Mesenteric fat pad (tissue), 1 donor: ENCODE measurements around the gene ICAM4. TPM values are rescaled to one million over a fixed set of nuclear protein-coding genes. Genes with fewer than 3 reads are reported as not detected.
"Not testable (repeated sequence)": the region's sequence is repeated elsewhere in the genome, so short reads cannot be mapped to it uniquely, and the experiment has no call there.

ENCODE experiments used
- DNase-seq: peaks from one replicate; pipeline ENCODE4 v3.0.0-alpha.2; 2020; ENCODE audit warnings: low spot score
- long read RNA-seq: library from polyadenylated mRNA; unstranded; transcript quantifications from one replicate; pipeline ENCODE4 v2.0.0, GENCODE V29; 2020
- total RNA-seq: library from RNA; stranded (reverse); fragmentation: NEBNext Ultra II Directional; extraction: Animal tissue kit (Norgen Biotek cat#: 25700); gene quantifications from one replicate; pipeline ENCODE4 v1.2.1, GENCODE V29; 2021
- donor health status: DM: yes; HTN: yes; CAD: no.

Gene ICAM4
- total RNA-seq: 2.3 TPM
- long read RNA-seq, partial matches to known transcripts: 0 of 2 reads
- long read RNA-seq, other reads (novel, unspliced or antisense): 0 of 2 reads

- no peak for DNase-seq
These were observed at the start of gene ICAM4 for GRCh38 chr19:10286803-10287737. Gene ICAM4, plus strand, starts transcription at chr19:10286955. Its CDS starts 58 bp downstream, at chr19:10287013.

GRCh38 chr19:10237702-10238101 is 49.1 kb upstream of the ICAM4 start:
- no peak for DNase-seq

DNA sequence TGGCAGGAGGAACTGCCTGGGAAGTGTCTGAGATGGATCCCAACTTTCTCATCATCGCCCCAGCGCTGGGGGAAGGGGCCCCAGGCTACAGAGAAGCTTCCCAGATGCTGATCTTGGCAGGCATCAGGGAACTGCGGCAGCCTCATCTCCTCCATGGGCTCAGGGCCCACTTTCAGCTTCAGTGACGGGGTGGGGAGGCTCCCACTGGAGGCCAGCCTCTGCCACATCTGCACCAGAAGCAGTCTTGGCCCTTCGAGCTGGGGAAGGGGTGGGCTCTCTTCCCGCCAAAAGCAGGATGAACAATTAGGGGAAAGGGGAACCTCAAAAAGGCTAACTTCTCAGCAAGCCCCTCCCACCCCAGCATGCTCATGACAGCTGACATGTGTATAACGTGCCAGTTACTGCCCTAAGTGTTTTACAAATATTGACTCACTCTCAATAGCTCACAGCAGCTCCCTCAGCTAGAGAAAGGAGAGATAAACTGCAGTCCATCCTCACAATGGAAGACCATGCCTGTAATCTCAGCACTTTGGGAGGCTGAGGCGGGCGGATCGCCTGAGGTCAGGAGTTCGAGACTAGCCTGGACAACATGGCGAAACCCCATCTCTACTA is 48.5 kb upstream of the ICAM4 start:
- no peak for DNase-seq

GRCh38 chr19:10241826-10242449 is 44.8 kb upstream of the ICAM4 start:
- not testable (repeated sequence) for DNase-seq

GRCh38 chr19:10243606-10244005 is 43.1 kb upstream of the ICAM4 start:
- no peak for DNase-seq

- no peak for DNase-seq
These were observed 41.4 kb upstream of the ICAM4 start for GRCh38 chr19:10245189-10245939.

GRCh38 chr19:10246511-10246910 is 40.2 kb upstream of the ICAM4 start:
- DNase-seq: no peak

GRCh38 chr19:10251792-10252694 is 34.7 kb upstream of the ICAM4 start, which contains the start of gene MRPL4:
Gene MRPL4, plus strand, starts transcription at chr19:10252214. Its CDS starts 40 bp downstream, at chr19:10252254.
- DNase-seq: peak; percentile 97

DNA sequence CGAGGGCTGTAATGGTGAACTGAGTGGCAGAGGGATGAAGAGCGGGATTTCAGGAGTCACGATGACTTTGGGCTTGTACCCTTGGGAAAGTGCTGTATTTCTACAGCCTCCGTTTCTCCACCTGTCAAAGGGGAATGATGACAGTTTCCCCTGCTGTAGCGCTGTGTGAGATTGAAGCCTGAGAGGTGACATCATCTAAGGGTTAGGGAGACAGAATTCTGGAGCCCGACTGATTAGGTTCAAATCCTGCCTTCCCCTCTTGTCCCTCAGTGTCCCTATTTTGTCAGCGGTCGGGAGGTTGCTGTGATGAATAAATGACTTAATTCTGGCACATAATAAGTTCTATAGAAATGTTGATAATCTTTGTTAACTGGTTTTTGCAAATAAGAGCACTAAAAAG is 34.0 kb upstream of the ICAM4 start:
- no peak for DNase-seq

DNA sequence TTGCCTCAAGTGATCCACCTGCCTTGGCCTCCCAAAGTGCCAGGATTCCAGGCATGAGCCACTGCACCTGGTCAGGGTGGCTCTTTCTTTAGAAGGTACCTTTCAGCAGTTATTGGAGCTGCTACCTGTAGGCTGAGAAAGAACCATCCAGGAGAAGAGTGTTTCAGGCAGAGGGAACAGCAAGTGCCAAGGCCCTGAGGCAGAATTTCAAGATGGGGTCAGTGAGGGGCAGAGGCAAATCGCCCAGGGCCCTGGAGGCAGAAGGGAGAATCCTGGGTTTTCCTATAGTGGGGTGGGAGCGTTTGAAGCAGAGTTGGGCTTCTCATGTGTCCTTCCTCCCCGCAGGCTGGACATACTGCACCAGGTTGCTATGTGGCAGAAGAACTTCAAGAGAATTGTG is 32.5 kb upstream of the ICAM4 start:
- DNase-seq: no peak

DNA sequence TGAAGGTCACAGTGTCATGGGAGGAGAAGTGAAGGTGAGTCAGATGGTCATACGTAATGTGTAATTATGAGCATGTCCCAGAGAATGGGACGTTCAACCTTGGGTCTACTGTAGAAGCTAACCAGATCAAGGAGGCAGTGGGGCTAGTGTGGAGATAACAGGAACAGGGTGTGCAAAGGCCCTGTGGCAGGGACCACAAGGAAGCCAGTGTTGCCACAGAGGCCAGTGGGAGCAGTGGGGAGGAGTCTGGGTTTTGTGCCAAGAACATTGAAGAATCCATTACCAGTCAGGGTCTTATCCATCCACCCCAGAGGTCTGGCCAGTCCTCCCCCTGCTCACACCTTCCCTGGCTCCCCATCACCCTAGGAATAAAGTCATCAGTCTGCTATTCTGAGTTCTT is 31.4 kb upstream of the ICAM4 start:
- DNase-seq: no peak

- DNase-seq: no peak
These were observed 30.2 kb upstream of the ICAM4 start for GRCh38 chr19:10256551-10256950.

- no peak for DNase-seq
These were observed 29.7 kb upstream of the ICAM4 start for GRCh38 chr19:10256970-10257615.

DNA sequence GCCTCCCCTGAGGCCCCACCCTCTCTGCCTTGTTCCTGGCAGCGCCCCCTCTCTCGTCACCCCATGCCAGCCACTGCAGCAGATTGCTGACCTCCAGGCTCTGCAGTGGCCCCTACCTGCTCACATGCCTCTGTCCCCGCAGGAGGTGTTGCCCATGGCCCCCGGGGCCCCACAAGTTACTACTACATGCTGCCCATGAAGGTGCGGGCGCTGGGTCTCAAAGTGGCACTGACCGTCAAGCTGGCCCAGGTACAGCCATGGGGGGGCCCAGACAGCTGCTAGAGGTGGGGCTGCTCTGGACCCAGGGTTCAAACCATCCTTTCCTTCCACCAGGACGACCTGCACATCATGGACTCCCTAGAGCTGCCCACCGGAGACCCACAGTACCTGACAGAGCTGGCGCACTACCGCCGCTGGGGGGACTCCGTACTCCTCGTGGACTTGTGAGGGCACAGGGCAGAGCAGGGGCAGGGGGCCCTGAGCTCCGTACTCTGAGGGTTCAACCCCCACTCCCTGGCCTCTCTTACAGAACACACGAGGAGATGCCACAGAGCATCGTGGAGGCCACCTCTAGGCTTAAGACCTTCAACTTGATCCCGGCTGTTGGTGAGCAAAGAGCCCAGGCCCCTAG is 28.6 kb upstream of the ICAM4 start:
- DNase-seq: no peak

GRCh38 chr19:10259162-10259905 is 27.4 kb upstream of the ICAM4 start:
- no peak for DNase-seq

- no peak for DNase-seq
These were observed 26.6 kb upstream of the ICAM4 start for GRCh38 chr19:10260141-10260584.

- DNase-seq: no peak
These were observed 24.0 kb upstream of the ICAM4 start for GRCh38 chr19:10262771-10263170.

DNA sequence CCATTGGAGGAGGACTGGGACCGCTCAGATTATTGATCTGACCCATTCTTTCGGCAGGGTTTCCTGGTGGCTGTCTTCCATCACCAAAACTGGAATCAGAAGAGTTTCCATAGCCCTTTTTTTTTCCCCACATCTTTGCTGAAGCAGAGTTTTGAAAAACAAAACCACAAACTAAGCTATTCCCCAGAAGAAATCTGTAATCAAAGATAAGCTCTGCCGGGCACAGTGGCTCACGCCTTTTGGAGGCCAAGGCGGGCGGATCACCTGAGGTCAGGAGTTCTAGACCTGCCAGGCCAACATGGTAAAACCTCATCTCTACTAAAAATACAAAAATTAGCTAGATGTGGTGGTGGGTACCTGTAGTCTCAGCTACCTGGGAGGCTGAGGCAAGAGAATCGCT is 20.0 kb upstream of the ICAM4 start:
- DNase-seq: no peak
